Upper lobe of left lung (tissue), 6 donors: Measurements from ENCODE around the gene PHACTR1. TPM values are rescaled to one million over a fixed set of nuclear protein-coding genes. Genes with fewer than 3 reads are reported as not detected.
A peak's percentile ranks its signal among the peaks of the same experiment; 100 is the strongest.

ENCODE experiments used
- ATAC-seq, 2 donors: fragments of 200-7000 bp; cut with Tn5 transposase; one replicate each; pipeline ENCODE4 v1.9.1; 2022; ENCODE audit warnings: mild to moderate bottlenecking in 2 of 2, moderate library complexity in 2 of 2; ENCODE audit not compliant: low FRiP score in 2 of 2
- DNase-seq, 2 donors: peaks; one replicate each; pipeline ENCODE4 v3.0.0-alpha.2; 2019 to 2020
- H3K27ac ChIP-seq, 4 donors: fragments of 200-600 bp; sonication (generic); one replicate each; pipeline ENCODE4 v1.5.1; 2016 to 2019
- H3K27me3 ChIP-seq, 4 donors: fragments of 200-600 bp; sonication (generic); one replicate each; pipeline ENCODE4 v1.5.1; 2017 to 2019
- H3K36me3 ChIP-seq, 4 donors: fragments of 200-600 bp; sonication (generic); one replicate each; pipeline ENCODE4 v1.5.1; 2016 to 2019
- H3K4me1 ChIP-seq, 4 donors: fragments of 200-600 bp; sonication (generic); one replicate each; pipeline ENCODE4 v1.5.1; 2018 to 2019
- H3K4me3 ChIP-seq, 4 donors: fragments of 200-600 bp; sonication (generic); one replicate each; pipeline ENCODE4 v1.5.1; 2017 to 2019; ENCODE audit warnings: mild to moderate bottlenecking in 2 of 4, moderate library complexity in 1 of 4
- H3K9me3 ChIP-seq, 4 donors: fragments of 200-600 bp; sonication (generic); one replicate each; pipeline ENCODE4 v1.5.1; 2018 to 2019
- EP300 ChIP-seq, 4 donors: sonication (generic); formaldehyde crosslinking; IDR thresholded peaks; one replicate each; pipeline ENCODE4 v1.5.1; 2017; ENCODE audit warnings: antibody characterized with exemption in 4 of 4, control low read depth in 2 of 4
- POLR2A ChIP-seq, 4 donors: fragments of 450-650 bp; IDR thresholded peaks; one replicate each; pipeline ENCODE4 v1.5.1; 2016 to 2017; ENCODE audit warnings: antibody characterized with exemption in 4 of 4, mild to moderate bottlenecking in 2 of 4
- POLR2AphosphoS5 ChIP-seq, 2 donors: sonication (generic); formaldehyde crosslinking; IDR thresholded peaks; one replicate each; pipeline ENCODE4 v1.5.1; 2017; ENCODE audit warnings: antibody characterized with exemption in 2 of 2
- WGBS, 2 donors: methylation state at CpG; one replicate each; pipeline ENCODE4 v1.1.5; 2017 to 2018; 5-methylcytosine and 5-hydroxymethylcytosine counted together
- total RNA-seq, 6 donors: library from RNA; depleted of rRNA in 4 of 6; stranded (reverse); fragments of >200 nt in 4 of 6; gene quantifications; one replicate each; pipeline versions ENCODE4 v1.1.0 to v1.2.1, GENCODE V29; 2016 to 2021
- TF ChIP-seq, protein P1 (sequence below), 6 experiments: fragments of 450-650 bp in 4 of 6; fragments of 200-600 bp in 2 of 6; sonication (generic) in 2 of 6; IDR thresholded peaks; one replicate each; pipeline ENCODE4 v1.5.1; 2016 to 2019; ENCODE audit warnings: antibody characterized with exemption in 6 of 6
- donor health status: DM: no; HTN: no; CAD: no; lungs with moderate emphysema.
- donor health status: DM: no; HTN: yes; CAD: no; lungs with severe emphysema.

Gene PHACTR1
- total RNA-seq, 6 donors from 2014 or later, result 63.2 to 121 (median 90.9) TPM

DNA sequence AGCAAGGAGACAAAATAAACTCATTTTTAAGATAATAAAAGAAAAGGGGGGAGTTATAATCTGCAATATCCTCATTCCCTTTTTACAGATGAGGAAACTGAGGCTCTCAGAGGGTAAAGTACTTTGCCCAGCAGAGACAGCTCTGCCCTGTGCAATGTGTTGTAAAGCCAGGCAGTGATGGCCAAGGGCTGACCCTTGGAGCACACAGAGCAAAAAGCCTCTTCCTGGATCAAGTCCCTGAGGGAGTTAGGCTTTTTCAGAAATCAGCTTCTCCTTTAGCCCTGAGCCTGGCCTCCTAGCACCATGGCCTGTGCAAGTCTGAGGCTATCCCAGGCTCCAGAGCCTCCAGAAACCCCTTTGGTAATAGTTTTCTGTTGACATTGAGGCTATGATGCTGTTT is 234.8 kb downstream of the PHACTR1 start:
- ATAC-seq, result no peak
- no peak for DNase-seq
- no peak overlapping the region for H3K4me3 ChIP-seq
- no peaks in the 10 kb centered on the region for H3K9me3 ChIP-seq
- TF ChIP-seq POLR2AphosphoS5 (IDR thresholded peaks at IDR 0.05) (no peak), EP300 (IDR thresholded peaks at IDR 0.05) (no peak), POLR2A (IDR thresholded peaks at IDR 0.05) (no peak)
- TF ChIP-seq, protein P1, sequence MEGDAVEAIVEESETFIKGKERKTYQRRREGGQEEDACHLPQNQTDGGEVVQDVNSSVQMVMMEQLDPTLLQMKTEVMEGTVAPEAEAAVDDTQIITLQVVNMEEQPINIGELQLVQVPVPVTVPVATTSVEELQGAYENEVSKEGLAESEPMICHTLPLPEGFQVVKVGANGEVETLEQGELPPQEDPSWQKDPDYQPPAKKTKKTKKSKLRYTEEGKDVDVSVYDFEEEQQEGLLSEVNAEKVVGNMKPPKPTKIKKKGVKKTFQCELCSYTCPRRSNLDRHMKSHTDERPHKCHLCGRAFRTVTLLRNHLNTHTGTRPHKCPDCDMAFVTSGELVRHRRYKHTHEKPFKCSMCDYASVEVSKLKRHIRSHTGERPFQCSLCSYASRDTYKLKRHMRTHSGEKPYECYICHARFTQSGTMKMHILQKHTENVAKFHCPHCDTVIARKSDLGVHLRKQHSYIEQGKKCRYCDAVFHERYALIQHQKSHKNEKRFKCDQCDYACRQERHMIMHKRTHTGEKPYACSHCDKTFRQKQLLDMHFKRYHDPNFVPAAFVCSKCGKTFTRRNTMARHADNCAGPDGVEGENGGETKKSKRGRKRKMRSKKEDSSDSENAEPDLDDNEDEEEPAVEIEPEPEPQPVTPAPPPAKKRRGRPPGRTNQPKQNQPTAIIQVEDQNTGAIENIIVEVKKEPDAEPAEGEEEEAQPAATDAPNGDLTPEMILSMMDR (IDR thresholded peaks at IDR 0.05), result no peak
- H3K36me3 ChIP-seq, result no peaks in the 10 kb centered on the region
- H3K4me1 ChIP-seq, result peaks cover 0 to 5% (median 4%) of the 10 kb centered on the region in 4 donors
- no peaks in the 10 kb centered on the region for H3K27me3 ChIP-seq
- H3K27ac ChIP-seq, result no peak overlapping the region

DNA sequence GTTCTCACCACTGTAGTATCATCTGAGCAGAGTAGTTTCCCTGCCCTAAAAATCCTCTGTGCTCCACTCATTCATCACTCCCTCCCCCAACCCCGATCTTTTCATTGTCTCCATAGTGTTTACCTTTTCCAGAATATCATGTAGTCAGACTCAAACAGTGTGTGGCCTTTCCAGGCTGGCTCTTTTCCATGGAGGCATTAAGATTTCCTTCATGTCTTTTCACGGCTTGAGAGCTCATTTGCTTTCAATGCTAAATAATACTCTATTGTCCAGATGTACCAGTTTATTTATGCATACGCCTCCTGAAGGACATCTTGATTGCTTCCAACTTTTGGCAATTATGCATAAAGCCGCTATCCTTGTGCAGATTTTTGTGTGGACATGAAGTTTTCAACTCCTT is 235.8 kb downstream of the PHACTR1 start:
- Histone ChIP-seq H3K4me3 (no peak overlapping the region), H3K27ac (no peak overlapping the region), H3K4me1 (peaks cover 0 to 11% (median 10%) of the 10 kb centered on the region in 4 donors), H3K9me3 (no peaks in the 10 kb centered on the region), H3K36me3 (no peaks in the 10 kb centered on the region), H3K27me3 (no peaks in the 10 kb centered on the region)
- DNase-seq, result no peak
- WGBS, 2 donors, result 49 to 65% methylated on average over 4 of the region's 4 CpGs
- no peak for TF ChIP-seq POLR2AphosphoS5 (IDR thresholded peaks at IDR 0.05)
- TF ChIP-seq, protein P1 (IDR thresholded peaks at IDR 0.05), result no peak
- TF ChIP-seq EP300 (IDR thresholded peaks at IDR 0.05), result no peak
- no peak for ATAC-seq

DNA sequence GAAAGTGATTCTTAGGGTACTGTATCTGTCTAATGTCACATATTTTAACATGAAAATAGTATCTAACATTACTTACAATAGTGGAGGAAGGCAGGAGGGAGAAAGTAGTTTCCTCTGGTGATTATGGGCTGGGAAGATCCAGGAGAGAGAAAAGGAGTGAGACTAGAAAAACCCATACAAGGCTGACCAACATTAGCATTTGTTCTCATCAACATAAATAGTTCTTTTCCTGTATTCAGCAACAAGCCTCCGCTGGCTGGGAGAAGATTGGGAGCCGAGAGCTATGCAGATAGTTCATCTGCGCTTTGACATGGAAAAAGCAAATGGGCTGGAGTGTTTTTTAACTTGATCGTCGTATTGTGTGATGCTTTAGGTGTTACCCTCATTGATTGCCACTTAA is 239.4 kb downstream of the PHACTR1 start:
- TF ChIP-seq EP300 (IDR thresholded peaks at IDR 0.05), result no peak
- TF ChIP-seq, protein P1 (IDR thresholded peaks at IDR 0.05), result no peak
- no peak for ATAC-seq

DNA sequence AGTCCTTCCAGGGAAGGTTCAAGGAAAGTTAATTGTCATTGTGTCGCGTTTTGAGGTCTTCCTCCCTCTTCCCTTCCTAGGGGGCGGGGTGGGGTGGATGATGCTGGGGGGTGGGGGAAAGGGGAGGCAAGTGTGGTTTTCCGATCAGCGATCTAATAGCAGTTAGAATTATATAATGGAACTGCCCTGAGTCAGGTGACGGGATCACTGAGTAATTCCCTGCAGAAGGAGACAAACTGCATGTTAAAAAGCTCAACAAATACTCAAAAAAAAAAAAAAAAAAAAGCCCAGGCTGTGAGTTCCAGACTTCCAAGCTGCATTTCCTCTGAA is 240.4 kb downstream of the PHACTR1 start:
- ATAC-seq (no peak), DNase-seq (no peak)
- no peaks in the 10 kb centered on the region for H3K9me3 ChIP-seq
- peaks cover 9 to 28% (median 19%) of the 10 kb centered on the region in 4 donors for H3K4me1 ChIP-seq
- WGBS, 2 donors, result 0 to 5% methylated on average over 6 of the region's 6 CpGs
- peak overlapping the region; percentile 50 to 68 (median 62) for H3K4me3 ChIP-seq
- TF ChIP-seq POLR2A (IDR thresholded peaks at IDR 0.05), result no peak
- TF ChIP-seq EP300 (IDR thresholded peaks at IDR 0.05), result no peak
- TF ChIP-seq, protein P1 (IDR thresholded peaks at IDR 0.05), result no peak
- TF ChIP-seq POLR2AphosphoS5 (IDR thresholded peaks at IDR 0.05), result no peak
- H3K36me3 ChIP-seq, result no peaks in the 10 kb centered on the region
- peak overlapping the region; percentile 66 to 87 (median 85) for H3K27ac ChIP-seq
- no peaks in the 10 kb centered on the region for H3K27me3 ChIP-seq

More for the DNA sequence above, 239.4 kb downstream of the PHACTR1 start:
- Histone ChIP-seq H3K27me3 (no peaks in the 10 kb centered on the region), H3K4me3 (no peak overlapping the region), H3K4me1 (peaks cover 3 to 25% (median 15%) of the 10 kb centered on the region in 4 donors), H3K27ac (no peak overlapping the region), H3K9me3 (no peaks in the 10 kb centered on the region), H3K36me3 (no peaks in the 10 kb centered on the region)
- 62 to 71% methylated on average over 5 of the region's 5 CpGs for WGBS, 2 donors
- DNase-seq, result no peak

DNA sequence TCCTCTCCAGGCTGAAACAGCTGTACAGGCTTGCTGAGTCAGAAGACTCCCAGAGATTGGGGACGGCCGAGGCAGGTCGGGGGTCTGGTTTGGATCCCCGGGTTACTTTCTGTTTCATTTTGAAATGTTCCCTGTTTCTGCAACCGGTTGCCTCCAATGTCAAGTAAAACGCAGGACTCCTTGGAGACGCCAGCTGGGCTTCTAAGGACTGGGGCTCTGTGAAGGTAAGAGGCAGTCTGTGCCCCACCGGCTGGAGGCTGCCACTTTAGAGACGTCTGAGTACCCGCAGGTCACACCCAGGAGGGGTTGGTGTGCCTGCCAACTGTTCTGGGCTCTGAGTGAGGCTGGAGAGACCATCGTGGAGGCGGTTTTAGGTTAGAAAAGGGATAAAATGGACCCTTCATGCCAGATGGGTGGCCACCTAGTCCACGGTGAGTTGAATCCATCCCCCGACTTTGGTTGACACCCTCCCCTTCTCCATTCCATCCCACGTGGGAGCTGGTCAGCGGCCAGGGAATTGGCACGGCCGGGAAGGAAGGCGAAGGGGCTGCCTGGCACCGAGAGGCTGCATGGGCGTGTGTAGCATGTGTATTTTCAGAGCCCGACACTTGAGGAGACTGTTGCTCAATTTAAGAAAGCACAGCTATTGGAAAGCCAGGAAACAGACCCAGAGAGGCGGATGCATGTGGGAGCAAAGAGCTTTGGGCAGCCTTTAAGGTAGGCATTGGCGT is 240.9 kb downstream of the PHACTR1 start:
- no peaks in the 10 kb centered on the region for H3K27me3 ChIP-seq
- H3K9me3 ChIP-seq, result no peaks in the 10 kb centered on the region
- H3K27ac ChIP-seq, result peak overlapping the region; percentile 66 to 87 (median 85)
- peaks cover 14 to 34% (median 24%) of the 10 kb centered on the region in 4 donors for H3K4me1 ChIP-seq
- peak overlapping the region; percentile 50 to 68 (median 62) for H3K4me3 ChIP-seq
- TF ChIP-seq POLR2AphosphoS5 (IDR thresholded peaks at IDR 0.05), result peak; percentile 80 to 81
- TF ChIP-seq, protein P1 (IDR thresholded peaks at IDR 0.05), result no peak
- peak in 1 of 4 donors; percentile 74 for TF ChIP-seq POLR2A (IDR thresholded peaks at IDR 0.05)
- TF ChIP-seq EP300 (IDR thresholded peaks at IDR 0.05), result peak in 1 of 4 donors; percentile 91
- H3K36me3 ChIP-seq, result no peaks in the 10 kb centered on the region
- DNase-seq (peak; percentile 87 to 88), ATAC-seq (peak; percentile 89 to 92)
- WGBS, 2 donors, result 0% methylated on average over 20 to 24 of the region's 24 CpGs
